Psoas muscle (tissue), 8 donors: ENCODE results near the gene FANCB. TPM values are rescaled to one million over a fixed set of nuclear protein-coding genes. Genes with fewer than 3 reads are reported as not detected.

Source experiments
- ATAC-seq, 4 donors: fragments of 200-7000 bp; cut with Tn5 transposase; one replicate each; pipeline ENCODE4 v1.9.1; 2020; ENCODE audit warnings: moderate library complexity in 3 of 4, mild to moderate bottlenecking in 2 of 4
- DNase-seq, 2 donors: peaks; one replicate each; pipeline ENCODE4 v3.0.0-alpha.2; 2020
- H3K27ac ChIP-seq: fragments of 200-600 bp; one replicate; pipeline ENCODE4 v1.8.0; 2022
- H3K27me3 ChIP-seq, 3 donors: fragments of 200-600 bp in 1 of 3; one replicate each; pipeline versions ENCODE4 v1.6.1 to v1.8.0; 2013 to 2022; ENCODE audit warnings: low read length in 2 of 3, mild to moderate bottlenecking in 2 of 3, moderate library complexity in 1 of 3; ENCODE audit not compliant: insufficient read depth in 3 of 3
- H3K36me3 ChIP-seq, 2 donors: fragments of 200-600 bp in 1 of 2; one replicate each; pipeline versions ENCODE4 v1.6.1 to v1.8.0; 2013 to 2022; ENCODE audit warnings: low read depth in 1 of 2, mild to moderate bottlenecking in 1 of 2, moderate library complexity in 1 of 2; ENCODE audit not compliant: insufficient read depth in 1 of 2
- H3K4me1 ChIP-seq: fragments of 200-600 bp; one replicate; pipeline ENCODE4 v1.8.0; 2022
- H3K4me3 ChIP-seq: fragments of 200-600 bp; one replicate; pipeline ENCODE4 v1.8.0; 2022; ENCODE audit warnings: mild to moderate bottlenecking
- H3K9me3 ChIP-seq: fragments of 200-600 bp; one replicate; pipeline ENCODE4 v1.8.0; 2022
- WGBS, 3 donors: extraction: QIAGEN DNeasy Blood & Tissue Kit; methylation state at CpG; one replicate each; pipeline versions ENCODE4 v1.1.6 to v1.1.7; 2013; 5-methylcytosine and 5-hydroxymethylcytosine counted together
- intact Hi-C, 2 donors: fragments of 100-400 bp; cut with DNase I; formaldehyde crosslinking; loops; one replicate each; pipeline versions ENCODE4 v1.11.0 to v1.14.2; 2022
- polyA plus RNA-seq, 3 donors: library from polyadenylated mRNA; stranded (reverse); fragments of 200-250 nt; gene quantifications; one replicate each; pipeline ENCODE4 v1.2.3, GENCODE V29; 2013
- total RNA-seq, 4 donors: library from RNA; stranded (reverse); fragmentation: NEBNext Ultra II Directional in 2 of 4; extraction: Animal tissue kit (Norgen Biotek cat#: 25700) in 2 of 4; gene quantifications; one replicate each; pipeline versions ENCODE4 v1.2.1 to v1.2.4, GENCODE V29; 2021 to 2023
- TF ChIP-seq, protein P1 (sequence below): fragments of 200-600 bp; IDR thresholded peaks from one replicate; pipeline ENCODE4 v1.8.0; 2022; ENCODE audit warnings: antibody characterized with exemption
- donor health status: healthy with polysubstance abuse.
- donor health status: DM: no; HTN: no; CAD: no; lungs with moderate emphysema.
- donor health status: Bipolar disorder and iron deficiency.
- donor health status: healthy.
- donor health status: DM: yes; HTN: yes; CAD: no.
- donor health status: DM: no; HTN: no; CAD: no.
- donor health status: DM: no; HTN: no; CAD: no.
- donor health status: DM: yes; HTN: yes; CAD: no.

The FANCB gene
- total and polyA plus RNA-seq, 7 donors, result 0.11 to 0.40 (median 0.20) TPM

DNA sequence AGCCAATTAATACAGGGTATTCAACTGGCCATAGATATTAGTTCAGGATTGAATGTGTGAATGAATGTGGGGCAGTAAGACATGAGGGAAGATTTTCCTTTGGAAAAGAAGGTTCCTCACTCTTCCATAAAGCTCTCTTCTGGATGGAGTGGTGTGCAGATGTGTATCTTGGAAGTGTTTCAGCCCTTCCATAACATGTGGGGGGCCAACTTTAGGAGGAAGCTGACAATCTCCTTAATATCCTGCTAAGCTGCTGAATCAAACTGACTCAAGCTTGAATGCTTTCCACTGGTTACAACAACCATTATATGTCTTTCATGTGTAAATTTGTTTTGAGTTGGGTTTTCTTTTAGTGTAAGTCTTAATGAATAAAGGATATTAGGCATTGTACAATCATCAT lies 40.3 kb downstream of the FANCB start:
- H3K27me3 ChIP-seq, result no peaks in the 10 kb centered on the region
- no peak for ATAC-seq
- H3K4me1 ChIP-seq, result no peaks in the 10 kb centered on the region
- H3K4me3 ChIP-seq, result no peak overlapping the region
- TF ChIP-seq, protein P1, sequence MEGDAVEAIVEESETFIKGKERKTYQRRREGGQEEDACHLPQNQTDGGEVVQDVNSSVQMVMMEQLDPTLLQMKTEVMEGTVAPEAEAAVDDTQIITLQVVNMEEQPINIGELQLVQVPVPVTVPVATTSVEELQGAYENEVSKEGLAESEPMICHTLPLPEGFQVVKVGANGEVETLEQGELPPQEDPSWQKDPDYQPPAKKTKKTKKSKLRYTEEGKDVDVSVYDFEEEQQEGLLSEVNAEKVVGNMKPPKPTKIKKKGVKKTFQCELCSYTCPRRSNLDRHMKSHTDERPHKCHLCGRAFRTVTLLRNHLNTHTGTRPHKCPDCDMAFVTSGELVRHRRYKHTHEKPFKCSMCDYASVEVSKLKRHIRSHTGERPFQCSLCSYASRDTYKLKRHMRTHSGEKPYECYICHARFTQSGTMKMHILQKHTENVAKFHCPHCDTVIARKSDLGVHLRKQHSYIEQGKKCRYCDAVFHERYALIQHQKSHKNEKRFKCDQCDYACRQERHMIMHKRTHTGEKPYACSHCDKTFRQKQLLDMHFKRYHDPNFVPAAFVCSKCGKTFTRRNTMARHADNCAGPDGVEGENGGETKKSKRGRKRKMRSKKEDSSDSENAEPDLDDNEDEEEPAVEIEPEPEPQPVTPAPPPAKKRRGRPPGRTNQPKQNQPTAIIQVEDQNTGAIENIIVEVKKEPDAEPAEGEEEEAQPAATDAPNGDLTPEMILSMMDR, result no peak
- intact Hi-C loops, result no loop called here
- H3K27ac ChIP-seq, result no peak overlapping the region
- H3K36me3 ChIP-seq, result no peaks in the 10 kb centered on the region
- H3K9me3 ChIP-seq, result peaks cover 5% of the 10 kb centered on the region
- no peak for DNase-seq

DNA sequence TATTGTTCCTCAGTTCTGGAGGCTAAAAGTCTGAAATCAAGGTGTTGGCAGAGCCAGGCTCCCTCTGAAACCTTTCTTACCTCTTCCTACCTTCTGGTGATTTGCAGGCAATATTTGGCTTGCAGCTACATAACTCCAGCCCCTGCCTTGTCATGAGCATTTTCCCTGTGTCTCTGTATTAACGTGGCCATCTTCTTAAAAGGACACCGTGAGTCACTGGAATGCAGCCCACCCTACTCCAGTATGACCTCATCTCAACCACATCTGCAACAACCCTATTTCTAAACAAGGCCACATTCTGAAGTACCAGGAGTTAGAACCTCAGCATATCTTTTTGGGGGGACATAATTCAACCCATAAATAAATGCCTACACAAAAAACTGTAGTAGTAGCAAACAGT lies 40.7 kb downstream of the FANCB start:
- ATAC-seq (no peak), DNase-seq (no peak)
- WGBS, 3 donors, result 19 to 49% (median 40%) methylated on average over 2 of the region's 2 CpGs
- intact Hi-C loops, result no loop called here
- TF ChIP-seq, protein P1, result no peak
- H3K9me3 ChIP-seq, result peaks cover 5% of the 10 kb centered on the region
- H3K4me1 ChIP-seq, result no peaks in the 10 kb centered on the region
- no peaks in the 10 kb centered on the region for H3K27me3 ChIP-seq
- H3K36me3 ChIP-seq, result no peaks in the 10 kb centered on the region
- no peak overlapping the region for H3K4me3 ChIP-seq
- no peak overlapping the region for H3K27ac ChIP-seq

DNA sequence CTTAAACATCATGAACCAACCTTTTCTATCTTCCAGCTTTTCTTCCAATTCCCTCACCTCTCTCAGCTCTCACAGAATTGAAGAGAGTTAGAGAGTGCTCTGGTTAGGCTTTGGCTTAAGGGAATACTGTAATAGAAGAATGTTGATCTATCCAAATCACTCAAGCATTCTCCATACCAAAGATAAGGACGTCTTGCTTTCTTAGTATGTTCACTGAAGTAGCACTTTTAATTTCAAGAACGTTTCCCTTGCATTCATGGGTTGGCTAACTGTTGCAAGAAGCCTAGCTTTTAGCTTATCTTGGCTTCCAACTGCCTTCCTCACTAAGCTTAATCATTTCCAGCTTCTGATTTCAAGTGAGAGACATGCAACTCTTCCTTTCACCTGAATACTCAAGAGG lies 43.2 kb downstream of the FANCB start:
- Histone ChIP-seq H3K27me3 (no peaks in the 10 kb centered on the region), H3K4me3 (no peak overlapping the region), H3K27ac (no peak overlapping the region), H3K4me1 (no peaks in the 10 kb centered on the region), H3K9me3 (peaks cover 5% of the 10 kb centered on the region), H3K36me3 (no peaks in the 10 kb centered on the region)
- intact Hi-C loops, result no loop called here
- ATAC-seq (no peak), DNase-seq (no peak)
- WGBS, 3 donors, result 68 to 92% (median 86%) methylated on average over 2 of the region's 2 CpGs
- TF ChIP-seq, protein P1, result no peak

DNA sequence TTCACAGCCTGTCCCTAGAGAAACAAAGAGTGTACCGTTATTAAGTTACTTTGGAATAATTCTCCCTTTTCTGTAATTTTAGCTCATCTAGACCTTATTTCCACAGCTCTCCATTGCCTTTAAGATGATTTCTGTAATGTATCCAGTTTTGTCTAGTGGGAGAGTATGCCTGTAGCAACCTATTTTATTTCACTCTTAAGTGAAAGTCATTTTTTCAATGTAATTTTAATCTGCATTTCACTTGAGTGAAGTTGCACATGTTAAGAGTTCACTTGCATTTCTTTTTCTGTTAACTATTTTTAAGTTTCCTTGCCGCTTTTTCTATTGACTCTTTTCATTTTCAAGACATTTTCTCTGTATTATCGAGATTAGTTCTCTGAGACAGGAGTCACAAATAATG lies 46.5 kb downstream of the FANCB start:
- TF ChIP-seq, protein P1, result no peak
- Histone ChIP-seq H3K9me3 (peaks cover 5% of the 10 kb centered on the region), H3K4me1 (no peaks in the 10 kb centered on the region), H3K36me3 (no peaks in the 10 kb centered on the region), H3K27ac (no peak overlapping the region), H3K27me3 (no peaks in the 10 kb centered on the region), H3K4me3 (no peak overlapping the region)
- no peak for DNase-seq
- ATAC-seq, result no peak
- intact Hi-C loops, result no loop called here
- 43 to 50% (median 50%) methylated on average over 3 of the region's 3 CpGs for WGBS, 3 donors

DNA sequence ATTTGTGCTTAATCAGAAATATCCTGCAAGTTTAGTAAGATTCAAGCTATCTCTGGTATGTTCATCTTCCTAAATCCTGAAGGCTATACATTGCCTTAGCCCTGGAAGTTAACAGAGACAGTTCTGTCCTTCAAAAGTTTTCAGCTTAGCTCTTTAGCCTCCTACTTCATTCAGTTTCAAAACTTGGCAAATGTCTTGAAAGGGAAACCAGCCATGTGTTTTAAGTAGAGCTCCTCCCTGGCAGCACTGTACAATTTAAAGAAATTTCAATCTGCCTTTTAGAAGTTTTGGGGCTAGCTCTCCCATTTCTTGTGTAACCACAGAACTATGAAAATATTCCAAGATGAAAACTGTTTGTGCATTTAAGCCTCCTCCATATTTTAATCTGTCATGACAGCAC lies 47.0 kb downstream of the FANCB start:
- TF ChIP-seq, protein P1, result no peak
- no peak for DNase-seq
- Histone ChIP-seq H3K9me3 (peaks cover 5% of the 10 kb centered on the region), H3K27ac (no peak overlapping the region), H3K4me1 (no peaks in the 10 kb centered on the region), H3K27me3 (no peaks in the 10 kb centered on the region), H3K4me3 (no peak overlapping the region), H3K36me3 (no peaks in the 10 kb centered on the region)
- no peak for ATAC-seq
- intact Hi-C loops, result no loop called here
